Immature natural killer cell (primary cell): Measurements from ENCODE around the gene EEF2. TPM values are rescaled to one million over a fixed set of nuclear protein-coding genes. Genes with fewer than 3 reads are reported as not detected.

Source experiments
- DNase-seq, 3 donors: peaks; one replicate each; pipeline ENCODE4 v3.0.0; 2022; ENCODE audit warnings: mixed read lengths in 1 of 3
- H3K27ac Mint-ChIP-seq, 6 donors: one replicate each; pipeline ENCODE4 v1.8.0; 2020; ENCODE audit warnings: mixed read lengths in 6 of 6, mild to moderate bottlenecking in 5 of 6, inconsistent platforms in 4 of 6, moderate library complexity in 3 of 6
- H3K27me3 Mint-ChIP-seq, 3 donors: one replicate each; pipeline ENCODE4 v1.8.0; 2020 to 2021; ENCODE audit warnings: low read depth in 3 of 3, mild to moderate bottlenecking in 3 of 3, mixed read lengths in 3 of 3, moderate library complexity in 3 of 3, inconsistent platforms in 1 of 3
- H3K36me3 Mint-ChIP-seq, 3 donors: one replicate each; pipeline ENCODE4 v1.8.0; 2020; ENCODE audit warnings: mixed read lengths in 3 of 3, inconsistent platforms in 2 of 3, mild to moderate bottlenecking in 2 of 3
- H3K4me1 Mint-ChIP-seq, 2 donors: one replicate each; pipeline ENCODE4 v1.8.0; 2020; ENCODE audit warnings: inconsistent platforms in 2 of 2, mild to moderate bottlenecking in 2 of 2, mixed read lengths in 2 of 2, moderate library complexity in 1 of 2
- H3K4me3 Mint-ChIP-seq, 5 donors: one replicate each; pipeline ENCODE4 v1.8.0; 2020; ENCODE audit warnings: mild to moderate bottlenecking in 5 of 5, mixed read lengths in 5 of 5, inconsistent platforms in 3 of 5, moderate library complexity in 3 of 5
- H3K9me3 Mint-ChIP-seq, 6 donors: one replicate each; pipeline ENCODE4 v1.8.0; 2020; ENCODE audit warnings: mild to moderate bottlenecking in 6 of 6, mixed read lengths in 6 of 6, inconsistent platforms in 4 of 6, moderate library complexity in 3 of 6
- polyA plus RNA-seq, 3 donors: library from polyadenylated mRNA; unstranded; fragments of 300-500 nt; fragmentation: Illumina TruSeq; gene quantifications; one replicate each; pipeline ENCODE4 v1.2.3, GENCODE V29; 2021

Gene EEF2
- polyA plus RNA-seq, 3 donors from 2014 or later: 167 to 381 (median 325) TPM

DNA sequence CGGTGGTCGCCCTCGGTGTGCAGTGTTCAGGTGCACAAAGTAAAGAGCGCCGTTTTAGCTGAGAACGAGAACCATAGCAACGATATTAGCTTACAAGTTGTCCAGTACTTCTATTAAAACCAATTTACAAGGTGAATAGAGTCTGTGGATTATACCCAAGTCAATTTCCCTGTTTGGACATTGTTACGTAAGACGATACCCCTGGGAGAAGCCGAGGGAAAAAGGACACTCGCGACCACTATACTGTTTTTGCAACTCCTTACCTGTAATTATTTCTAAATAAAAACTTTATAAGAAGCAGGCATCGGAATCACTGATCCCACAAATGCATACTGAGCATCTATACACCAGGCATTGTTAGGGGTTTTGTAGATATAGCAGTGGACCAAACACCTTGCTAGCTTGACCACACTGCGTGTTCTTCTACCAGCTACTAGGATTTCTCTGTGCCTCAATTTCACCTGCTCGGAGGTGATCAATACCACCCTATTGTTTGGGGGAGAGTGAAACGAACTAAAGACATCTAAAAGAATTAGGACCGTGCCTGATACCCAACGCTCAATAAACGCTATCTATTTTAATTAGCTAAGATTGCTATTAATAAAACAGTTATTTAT, 488 bp upstream of the EEF2 start:
- no peak for DNase-seq
- peak overlapping the region; percentile 90 to 98 (median 98) for H3K4me3 Mint-ChIP-seq
- peak overlapping the region; percentile 92 to 97 (median 96) for H3K27ac Mint-ChIP-seq
- H3K27me3 Mint-ChIP-seq: peaks cover 20 to 46% (median 38%) of the 10 kb centered on the region in 3 donors
- no peaks in the 10 kb centered on the region for H3K9me3 Mint-ChIP-seq
- peaks cover 0 to 24% (median 13%) of the 10 kb centered on the region in 3 donors for H3K36me3 Mint-ChIP-seq
- peaks cover 47 to 58% of the 10 kb centered on the region in 2 donors for H3K4me1 Mint-ChIP-seq

DNA sequence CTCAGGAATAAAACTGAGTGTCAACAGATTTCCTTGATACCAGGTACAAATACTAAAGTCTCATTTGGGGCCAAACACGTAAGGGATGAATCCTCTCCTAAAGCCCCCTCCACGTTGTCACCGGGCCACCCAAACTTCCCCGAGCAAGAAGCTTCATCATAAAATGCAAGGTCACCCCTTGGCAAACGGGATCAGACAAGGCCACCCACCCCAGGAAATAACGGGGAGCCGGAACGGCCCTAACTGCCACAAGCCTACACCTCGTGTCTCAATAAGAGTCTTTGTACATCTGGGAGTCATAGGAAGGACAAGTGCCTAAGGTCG, 717 bp downstream of the EEF2 start:
- H3K36me3 Mint-ChIP-seq: peaks cover 0 to 27% (median 13%) of the 10 kb centered on the region in 3 donors

GRCh38 chr19:3983936-3984583, 1.2 kb downstream of the EEF2 start:
- H3K27ac Mint-ChIP-seq: peak overlapping the region; percentile 92 to 97 (median 96)
- peaks cover 0 to 32% (median 13%) of the 10 kb centered on the region in 3 donors for H3K36me3 Mint-ChIP-seq
- H3K9me3 Mint-ChIP-seq: no peaks in the 10 kb centered on the region
- H3K27me3 Mint-ChIP-seq: peaks cover 26 to 50% (median 46%) of the 10 kb centered on the region in 3 donors
- H3K4me3 Mint-ChIP-seq: peak overlapping the region; percentile 90 to 98 (median 98)
- DNase-seq: peak in 1 of 3 donors; percentile 16
- H3K4me1 Mint-ChIP-seq: peaks cover 45 to 51% of the 10 kb centered on the region in 2 donors

More for the DNA sequence above, 717 bp downstream of the EEF2 start:
- Mint-ChIP-seq H3K9me3 (no peaks in the 10 kb centered on the region), H3K27ac (peak overlapping the region; percentile 92 to 97 (median 96)), H3K27me3 (peaks cover 22 to 46% (median 43%) of the 10 kb centered on the region in 3 donors), H3K4me3 (peak overlapping the region; percentile 90 to 98 (median 98)), H3K4me1 (peaks cover 45 to 51% of the 10 kb centered on the region in 2 donors)
- DNase-seq: peak in 1 of 3 donors; percentile 6

DNA sequence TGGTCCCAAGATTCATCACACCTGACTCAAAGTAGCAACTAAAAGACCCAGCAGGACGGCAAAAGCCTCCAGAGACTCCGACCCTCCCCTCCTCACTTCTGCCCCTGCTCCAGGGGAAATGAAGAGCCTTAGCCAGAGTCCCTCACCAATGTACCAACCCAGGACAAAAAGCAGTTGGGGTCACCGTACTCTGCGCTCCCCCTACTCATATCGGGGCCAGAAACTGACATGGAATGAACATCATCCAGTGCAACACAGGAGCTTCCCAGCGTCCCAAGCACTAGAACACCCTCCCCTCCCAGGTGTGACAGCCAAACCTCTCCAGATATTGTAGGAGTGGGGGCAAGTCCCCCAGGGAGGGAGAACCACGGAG, 1.7 kb downstream of the EEF2 start:
- peaks cover 45 to 51% of the 10 kb centered on the region in 2 donors for H3K4me1 Mint-ChIP-seq
- peaks cover 0 to 32% (median 13%) of the 10 kb centered on the region in 3 donors for H3K36me3 Mint-ChIP-seq

GRCh38 chr19:3982701-3983541, 2.3 kb downstream of the EEF2 start:
- Mint-ChIP-seq H3K27ac (peak overlapping the region; percentile 54 to 96 (median 84)), H3K4me3 (peak overlapping the region; percentile 90 to 98 (median 98)), H3K36me3 (peaks cover 0 to 36% (median 16%) of the 10 kb centered on the region in 3 donors), H3K27me3 (peaks cover 26 to 53% (median 53%) of the 10 kb centered on the region in 3 donors), H3K4me1 (peaks cover 44 to 54% of the 10 kb centered on the region in 2 donors), H3K9me3 (no peaks in the 10 kb centered on the region)
- DNase-seq: peak in 1 of 3 donors; percentile 5

More for the DNA sequence above, 1.7 kb downstream of the EEF2 start:
- H3K9me3 Mint-ChIP-seq: no peaks in the 10 kb centered on the region
- H3K4me3 Mint-ChIP-seq: peak overlapping the region; percentile 90 to 98 (median 98)
- peaks cover 26 to 53% (median 49%) of the 10 kb centered on the region in 3 donors for H3K27me3 Mint-ChIP-seq
- DNase-seq: no peak
- peak overlapping the region; percentile 76 to 97 (median 95) for H3K27ac Mint-ChIP-seq

- H3K4me3 Mint-ChIP-seq: peak overlapping the region in 2 of 5 donors; percentile 13 to 98
- H3K27me3 Mint-ChIP-seq: peaks cover 29 to 56% (median 53%) of the 10 kb centered on the region in 3 donors
- H3K27ac Mint-ChIP-seq: peak overlapping the region in 3 of 6 donors; percentile 28 to 48 (median 28)
- peaks cover 0 to 40% (median 19%) of the 10 kb centered on the region in 3 donors for H3K36me3 Mint-ChIP-seq
- H3K9me3 Mint-ChIP-seq: no peaks in the 10 kb centered on the region
- peak in 1 of 3 donors; percentile 8 for DNase-seq
- peaks cover 37 to 48% of the 10 kb centered on the region in 2 donors for H3K4me1 Mint-ChIP-seq
Measured at GRCh38 chr19:3981736-3982681, 3.3 kb downstream of the EEF2 start.

DNA sequence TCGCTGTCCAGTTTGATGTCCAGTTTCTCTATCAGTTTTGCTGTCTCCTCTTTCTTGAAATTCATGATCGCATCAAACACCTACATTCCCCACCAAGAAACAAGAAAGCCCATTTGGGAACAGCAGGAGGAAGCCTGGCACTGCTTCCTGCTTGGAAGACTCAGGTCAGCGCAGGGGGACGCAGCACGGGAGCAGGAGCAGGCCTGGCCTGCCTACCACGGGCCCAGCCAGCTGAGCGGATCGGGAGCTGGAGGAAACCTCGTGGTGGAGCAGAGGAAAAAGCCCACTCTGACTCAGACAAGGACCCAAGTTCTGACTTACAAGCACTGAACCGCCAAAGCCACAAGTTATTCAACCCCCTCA, 3.9 kb downstream of the EEF2 start:
- H3K27me3 Mint-ChIP-seq: peaks cover 33 to 59% (median 56%) of the 10 kb centered on the region in 3 donors
- no peaks in the 10 kb centered on the region for H3K9me3 Mint-ChIP-seq
- H3K27ac Mint-ChIP-seq: no peak overlapping the region
- H3K4me3 Mint-ChIP-seq: no peak overlapping the region
- peaks cover 33 to 41% of the 10 kb centered on the region in 2 donors for H3K4me1 Mint-ChIP-seq
- peaks cover 0 to 42% (median 19%) of the 10 kb centered on the region in 3 donors for H3K36me3 Mint-ChIP-seq
- DNase-seq: no peak

DNA sequence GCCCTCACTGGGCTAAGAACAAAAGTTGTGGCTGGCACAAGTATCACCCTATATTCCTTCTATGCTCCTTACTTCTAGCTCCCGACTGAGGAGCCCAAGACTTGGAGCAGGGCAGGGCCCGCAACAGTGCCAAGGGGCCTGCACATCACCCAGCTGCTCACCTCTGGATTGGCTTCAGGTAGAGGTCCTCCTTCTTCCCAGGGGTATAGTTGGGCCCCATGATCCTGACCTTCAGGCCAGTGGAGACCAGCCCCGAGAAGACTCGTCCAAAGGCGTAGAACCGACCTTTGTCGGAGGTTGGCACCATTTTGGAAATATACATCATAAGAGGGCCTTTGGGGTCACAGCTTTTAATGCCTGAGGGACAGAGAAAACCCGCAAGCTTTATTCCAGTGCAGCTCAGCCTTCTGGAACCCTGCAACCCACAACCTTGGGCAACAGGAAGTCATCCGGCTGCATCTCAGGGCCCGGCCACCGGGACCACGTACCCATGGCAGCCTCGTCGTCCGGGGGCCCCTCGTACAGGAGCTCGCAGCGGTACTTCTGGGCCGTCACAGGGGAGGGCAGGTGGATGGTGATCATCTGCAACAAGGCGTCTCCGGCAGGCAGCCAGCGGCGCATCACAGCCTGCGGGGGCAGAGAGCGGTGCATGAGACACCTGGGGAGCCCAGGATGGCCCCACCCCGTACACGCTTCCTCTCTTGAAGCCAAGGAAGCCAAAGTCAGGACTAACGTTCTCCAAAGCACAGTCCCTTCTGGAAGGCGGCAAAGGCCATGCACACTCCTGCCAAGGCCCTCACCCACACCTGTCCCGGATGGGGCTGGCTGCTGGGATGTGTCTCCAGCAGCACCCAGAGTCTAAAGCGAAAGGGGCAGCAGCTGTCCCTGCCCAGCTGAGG, 4.7 kb downstream of the EEF2 start:
- Mint-ChIP-seq H3K4me3 (no peak overlapping the region), H3K4me1 (peaks cover 26 to 34% of the 10 kb centered on the region in 2 donors), H3K36me3 (peaks cover 0 to 48% (median 19%) of the 10 kb centered on the region in 3 donors)

DNA sequence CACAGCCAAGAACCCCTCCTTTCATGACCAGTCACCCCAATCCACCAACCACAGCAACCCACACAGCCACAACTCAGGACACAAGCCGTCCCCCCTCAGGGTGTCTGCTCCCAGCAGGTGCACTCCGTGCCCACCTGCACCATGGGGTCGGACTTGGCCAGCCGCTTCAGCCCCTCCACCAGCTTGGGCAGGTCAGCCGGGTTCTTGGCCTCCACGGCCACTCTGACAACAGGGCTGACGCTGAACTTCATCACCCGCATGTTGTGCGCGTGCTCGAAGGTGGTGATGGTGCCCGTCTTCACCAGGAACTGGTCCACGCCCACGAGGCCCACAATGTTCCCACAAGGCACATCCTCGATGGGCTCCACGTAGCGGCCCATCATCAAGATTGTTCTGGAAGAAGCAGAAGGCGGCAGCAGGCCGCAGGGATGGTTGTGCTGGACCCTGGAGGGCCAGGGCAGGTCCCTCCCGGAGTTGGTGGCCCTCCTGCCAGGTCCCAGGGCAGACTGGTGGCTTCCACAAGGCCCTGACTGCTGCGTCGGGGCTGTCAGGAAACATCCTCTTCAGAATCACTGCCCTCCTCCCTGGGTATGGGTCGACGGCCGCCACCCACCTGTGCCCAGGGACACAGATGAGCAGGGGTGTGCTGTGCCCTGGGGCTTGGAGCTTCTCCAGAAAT, 5.5 kb downstream of the EEF2 start:
- Mint-ChIP-seq H3K4me1 (peaks cover 22 to 29% of the 10 kb centered on the region in 2 donors), H3K27me3 (peaks cover 36 to 58% (median 52%) of the 10 kb centered on the region in 3 donors), H3K27ac (peak overlapping the region in 3 of 6 donors; percentile 19 to 61 (median 35)), H3K9me3 (no peaks in the 10 kb centered on the region), H3K36me3 (peaks cover 0 to 48% (median 17%) of the 10 kb centered on the region in 3 donors), H3K4me3 (no peak overlapping the region)
- DNase-seq: peak in 1 of 3 donors; percentile 12

More for the DNA sequence above, 4.7 kb downstream of the EEF2 start:
- peak in 1 of 3 donors; percentile 7 for DNase-seq
- Mint-ChIP-seq H3K27me3 (peaks cover 39 to 58% (median 57%) of the 10 kb centered on the region in 3 donors), H3K27ac (no peak overlapping the region), H3K9me3 (no peaks in the 10 kb centered on the region)

GRCh38 chr19:3979289-3979673, 6.0 kb downstream of the EEF2 start:
- Mint-ChIP-seq H3K36me3 (peaks cover 0 to 42% (median 13%) of the 10 kb centered on the region in 3 donors), H3K27ac (peak overlapping the region in 2 of 6 donors; percentile 19 to 39), H3K4me3 (no peak overlapping the region), H3K9me3 (no peaks in the 10 kb centered on the region), H3K4me1 (peaks cover 18 to 23% of the 10 kb centered on the region in 2 donors), H3K27me3 (peaks cover 36 to 52% (median 46%) of the 10 kb centered on the region in 3 donors)
- no peak for DNase-seq

DNA sequence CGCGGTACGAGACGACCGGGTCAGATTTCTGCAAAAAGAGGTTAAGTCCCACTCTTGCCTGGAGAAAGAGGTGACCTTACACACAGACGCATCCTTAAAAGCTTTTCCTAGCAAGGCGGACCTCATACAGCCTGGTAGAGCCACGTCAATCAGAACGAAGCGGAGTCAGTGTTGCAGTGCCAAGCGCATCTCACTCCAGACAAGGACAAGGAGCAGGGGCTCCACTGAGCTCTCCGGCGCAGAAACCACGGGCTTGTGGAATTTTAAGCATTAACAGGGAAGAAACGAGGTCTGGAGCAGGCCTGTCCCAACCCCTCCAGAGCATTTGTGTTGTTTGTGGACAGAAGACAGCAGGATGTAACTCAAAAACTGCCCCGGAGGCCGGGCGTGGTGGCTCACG, 7.1 kb downstream of the EEF2 start:
- no peak overlapping the region for H3K4me3 Mint-ChIP-seq
- H3K4me1 Mint-ChIP-seq: peaks cover 6 to 12% of the 10 kb centered on the region in 2 donors
- peak overlapping the region in 1 of 6 donors; percentile 78 for H3K27ac Mint-ChIP-seq
- peaks cover 0 to 31% (median 10%) of the 10 kb centered on the region in 3 donors for H3K36me3 Mint-ChIP-seq
- H3K27me3 Mint-ChIP-seq: peaks cover 32 to 47% (median 38%) of the 10 kb centered on the region in 3 donors
- DNase-seq: no peak
- H3K9me3 Mint-ChIP-seq: no peaks in the 10 kb centered on the region
